Measurements from ENCODE around the gene CCNI.

DNA sequence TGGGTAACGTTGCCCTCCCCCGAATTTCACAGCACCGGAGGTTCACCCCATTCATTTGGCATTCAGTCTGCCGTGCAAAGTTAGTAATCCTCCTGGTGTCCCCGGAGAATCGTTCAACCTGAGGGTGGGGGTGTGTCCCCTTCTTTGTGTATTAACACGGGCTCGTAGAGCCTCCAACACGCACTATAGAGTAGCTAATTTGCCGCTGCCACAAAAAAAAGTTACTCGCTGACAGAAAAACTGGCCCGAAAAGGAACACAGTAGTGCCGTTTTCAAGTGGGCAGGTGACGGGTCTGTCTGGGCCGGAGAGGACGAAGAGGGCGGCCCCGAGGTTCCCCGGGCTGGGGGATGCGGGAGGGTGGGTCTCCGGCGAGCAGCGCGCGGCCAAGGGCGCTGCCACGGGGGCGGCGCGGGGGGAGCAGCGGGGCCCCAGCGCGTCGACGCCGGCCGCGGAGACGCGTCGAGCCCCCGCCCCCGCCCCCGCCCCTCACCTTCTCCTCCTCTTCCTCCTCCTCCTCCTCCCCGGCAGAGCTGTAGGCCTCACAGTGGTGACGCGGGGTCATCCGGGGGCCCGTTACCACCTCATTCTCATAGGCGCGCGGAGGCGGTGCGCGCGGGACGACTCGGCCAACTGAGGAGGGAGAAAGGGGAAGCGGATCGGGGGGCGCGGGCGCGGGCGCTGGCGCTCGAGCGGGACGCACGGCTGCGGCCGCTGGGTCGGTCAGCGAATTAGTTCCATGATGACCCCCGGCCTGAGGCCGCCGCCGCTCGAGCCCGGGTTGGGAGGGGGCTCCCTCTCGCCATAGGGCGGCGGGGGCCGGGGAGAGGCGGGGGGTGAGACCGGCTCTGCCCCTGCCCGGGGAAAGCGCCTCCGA lies 571 bp downstream of the CCNI start:
- no peak for TF ChIP-seq YY1 (IDR thresholded peaks at IDR 0.05; ENCODE audit: insufficient read depth, insufficient read length)
- no peak for TF ChIP-seq SUZ12 (IDR thresholded peaks at IDR 0.05; ENCODE audit: extremely low read depth, insufficient read depth, insufficient read length)
